HAP-1 (cell line): Measurements from ENCODE around the gene CLDN7.

Source experiments
- DNase-seq, 2 experiments: peaks; one replicate each; pipeline ENCODE4 v3.0.0-alpha.2; 2016 to 2020; ENCODE audit warnings: low spot score in 2 of 2
- H3K27me3 ChIP-seq: fragments of 250-450 bp; sonication (Bioruptor Pico); 2 replicates; pipeline ENCODE4 v1.5.1; 2020; ENCODE audit warnings: low read depth, mild to moderate bottlenecking, moderate library complexity
- H3K36me3 ChIP-seq: fragments of 250-450 bp; sonication (Bioruptor Pico); replicated peaks from 2 replicates; pipeline ENCODE4 v1.5.1; 2020; ENCODE audit warnings: mild to moderate bottlenecking
- H3K4me1 ChIP-seq: fragments of 250-450 bp; sonication (Bioruptor Pico); 2 replicates; pipeline ENCODE4 v1.5.1; 2020; ENCODE audit warnings: mild to moderate bottlenecking
- H3K4me3 ChIP-seq: fragments of 250-450 bp; sonication (Bioruptor Pico); 2 replicates; pipeline ENCODE4 v1.5.1; 2020; ENCODE audit warnings: mild to moderate bottlenecking, moderate library complexity
- H3K9me3 ChIP-seq: fragments of 250-450 bp; sonication (Bioruptor Pico); 2 replicates; pipeline ENCODE4 v1.5.1; 2020; ENCODE audit warnings: mild to moderate bottlenecking, moderate library complexity
- in situ Hi-C: fragments of 300-500 bp; cut with MboI; formaldehyde crosslinking; loops from 3 replicates; pipeline ENCODE4 v1.14.3; 2020; ENCODE audit warnings: low sequenced_read_pairs, inconsistent platforms, mixed read lengths

Gene CLDN7

DNA sequence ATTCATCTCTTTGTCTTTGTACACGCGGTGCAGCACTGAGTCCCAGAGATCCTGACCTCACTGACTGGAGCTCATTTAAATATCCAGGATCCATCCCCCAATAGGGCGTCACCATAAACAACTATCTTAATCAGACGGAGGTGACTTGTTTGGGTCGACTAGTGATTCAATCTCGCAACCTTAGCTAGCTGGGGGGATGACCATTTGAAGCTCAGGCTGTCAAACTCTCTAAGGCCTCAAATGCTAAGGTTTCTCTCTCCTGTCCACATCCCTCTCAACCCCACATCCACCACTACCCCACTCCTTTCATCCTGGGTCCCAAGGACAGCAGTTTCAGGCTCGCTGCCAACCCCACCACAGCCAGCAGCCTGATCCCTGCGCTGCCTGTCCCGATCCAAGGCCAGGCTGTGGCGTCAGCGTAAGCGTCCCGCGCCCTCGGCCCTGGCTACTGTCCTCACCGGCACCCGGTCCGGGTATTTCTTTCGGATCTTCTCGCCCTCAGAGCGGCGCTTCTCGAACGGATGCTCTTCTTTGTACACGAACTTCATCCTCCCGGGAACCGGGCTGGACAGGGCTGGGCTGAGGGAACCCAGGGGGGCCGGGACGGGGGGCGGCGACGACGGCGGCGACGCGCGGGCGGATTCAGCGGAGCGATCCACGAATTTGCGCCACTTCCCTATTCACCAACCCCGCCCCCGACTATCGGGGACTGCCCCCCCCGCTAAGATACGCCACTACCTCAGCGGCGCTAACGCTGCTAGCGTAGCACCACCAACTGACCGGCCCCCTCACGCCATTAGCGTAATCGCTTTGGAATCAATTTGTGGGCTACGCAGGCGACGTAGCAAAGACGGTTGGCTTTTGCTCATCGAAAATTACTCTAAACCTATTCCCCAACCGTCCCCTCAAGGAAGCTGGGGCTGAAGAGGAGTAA lies 20.2 kb downstream of the CLDN7 start, which contains the start of gene GABARAP:
GABARAP (minus strand) TSS at position 667 of the 934 bp plus-strand sequence; CDS start at position 548, 119 bp downstream.
- Histone ChIP-seq H3K36me3 (peaks cover 61% of the 10 kb centered on the region), H3K27me3 (no peaks in the 10 kb centered on the region), H3K4me1 (peaks cover 19% of the 10 kb centered on the region), H3K9me3 (no peaks in the 10 kb centered on the region; the same call in 1 of the 2 replicates), H3K4me3 (peak within 1 kb of the TSS; percentile 71)
- in situ Hi-C loops = loop anchor here (10.0 to 25.0 kb wide), 2 partner anchors 243 to 920 kb away; partner anchors contain the start of genes PER1, POLR2A, SLC35G6 and VAMP2
- DNase-seq = peak; percentile 74 to 95

DNA sequence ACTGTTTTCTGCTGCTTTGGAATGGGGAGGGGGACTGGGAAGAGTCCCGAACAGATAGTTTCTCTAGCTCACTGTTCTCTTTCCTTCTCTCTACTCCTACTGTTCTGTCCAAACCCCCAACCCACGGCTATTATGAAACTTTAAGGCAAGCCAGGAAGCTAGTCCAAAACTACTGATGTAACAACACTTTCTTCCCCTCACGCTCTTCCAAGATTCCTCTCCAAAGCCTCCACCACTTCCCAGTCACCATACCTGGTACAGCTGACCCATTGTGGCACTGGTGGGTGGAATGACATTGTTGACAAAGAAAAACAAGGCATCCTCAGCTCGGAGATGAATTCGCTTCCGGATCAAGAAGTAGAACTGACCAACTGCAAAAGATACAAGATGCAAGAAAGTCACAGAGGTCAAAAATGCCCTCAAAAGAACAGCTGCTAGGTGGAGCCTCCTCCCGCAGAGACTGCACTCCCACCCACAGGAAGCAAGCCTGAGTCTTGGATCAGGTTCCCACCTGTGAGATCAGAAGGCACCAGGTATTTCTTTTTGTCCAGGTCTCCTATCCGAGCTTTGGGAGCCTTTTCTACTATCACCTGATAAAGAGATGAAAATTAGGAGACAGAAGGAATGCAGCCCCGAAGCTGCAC lies 21.1 kb downstream of the CLDN7 start:
- H3K36me3 ChIP-seq = peaks cover 61% of the 10 kb centered on the region
- H3K4me1 ChIP-seq = peaks cover 19% of the 10 kb centered on the region
- peak overlapping the region; percentile 71 for H3K4me3 ChIP-seq
- DNase-seq = no peak
- no peaks in the 10 kb centered on the region for H3K27me3 ChIP-seq
- H3K9me3 ChIP-seq = no peaks in the 10 kb centered on the region; the same call in 1 of the 2 replicates
- in situ Hi-C loops = loop anchor here (10.0 to 25.0 kb wide), 2 partner anchors 244 to 921 kb away; partner anchors contain the start of genes PER1, POLR2A, SLC35G6 and VAMP2

DNA sequence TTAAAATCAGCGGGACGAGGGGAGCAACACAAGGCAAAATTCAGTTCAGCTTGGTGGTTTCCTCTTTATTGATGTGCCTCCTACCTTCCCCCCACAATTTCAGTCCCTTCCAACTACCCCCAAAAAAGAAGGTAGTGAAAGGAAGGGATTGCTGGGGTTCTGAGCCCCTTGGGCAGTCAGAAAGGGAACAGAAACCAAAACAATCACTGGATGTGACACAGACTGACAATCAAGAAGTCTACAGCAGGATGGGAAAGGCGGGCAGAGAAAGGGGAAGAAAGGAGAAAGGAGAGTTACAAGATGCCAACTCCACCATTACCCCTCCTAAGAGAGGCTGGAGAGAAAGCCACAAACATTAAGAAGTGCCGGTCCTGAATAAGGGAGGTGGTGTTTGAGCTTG lies 21.9 kb downstream of the CLDN7 start:
- H3K4me3 ChIP-seq = peak overlapping the region; percentile 6; the same call in 1 of the 2 replicates
- DNase-seq = no peak

DNA sequence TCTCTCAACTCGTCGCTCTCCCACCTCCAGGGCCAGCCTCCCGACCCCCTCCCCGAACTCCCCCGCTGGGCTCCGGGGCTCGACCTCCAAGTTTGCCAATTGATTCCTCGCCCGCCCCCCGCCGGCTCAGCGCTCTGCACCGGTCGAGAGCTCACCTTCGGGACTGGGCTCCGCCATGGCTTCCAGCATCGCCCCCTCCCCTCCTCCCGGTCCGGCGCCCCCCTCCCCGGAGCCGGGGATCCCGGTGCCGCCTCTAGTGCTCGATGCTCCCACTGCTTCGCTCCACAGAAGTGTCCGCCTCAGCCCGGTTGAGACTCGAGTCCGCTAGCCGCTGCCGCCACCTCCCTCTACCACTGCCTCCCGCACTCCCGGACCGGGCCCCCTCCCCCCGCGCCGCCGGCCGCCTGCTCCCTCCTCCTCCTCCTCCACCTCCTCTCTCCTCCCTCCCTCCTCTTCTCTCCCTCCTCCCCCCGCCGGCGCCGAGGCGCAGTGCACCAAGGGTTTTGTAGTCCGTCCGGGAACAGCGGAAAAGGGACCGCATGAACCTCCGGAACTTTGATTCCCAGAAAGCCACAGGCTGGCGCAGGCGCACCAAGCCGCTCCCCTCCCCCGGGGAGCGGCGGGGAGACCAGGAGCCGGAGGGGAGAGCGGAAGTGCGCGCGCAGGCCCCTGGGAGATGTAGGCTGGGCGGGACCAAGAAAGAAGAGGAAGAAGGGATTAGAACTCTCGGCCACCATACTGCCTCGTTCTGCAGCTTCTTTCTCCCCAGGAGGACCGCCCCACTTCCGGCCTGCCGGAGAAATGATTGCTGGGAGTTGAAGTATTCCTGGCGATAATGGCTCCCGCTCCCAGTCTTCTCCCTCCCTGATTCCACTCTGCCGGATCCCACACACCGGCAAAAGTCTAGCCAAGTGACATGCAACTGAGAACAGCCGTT lies 22.9 kb downstream of the CLDN7 start, which contains the start of gene PHF23:
PHF23 (minus strand) TSS at position 367 of the 937 bp plus-strand sequence; CDS start at position 189, 178 bp downstream.
- no peaks in the 10 kb centered on the region; the same call in 1 of the 2 replicates for H3K9me3 ChIP-seq
- no peaks in the 10 kb centered on the region for H3K27me3 ChIP-seq
- H3K4me3 ChIP-seq = peak within 1 kb of the TSS; percentile 95
- DNase-seq = peak; percentile 99
- peaks cover 23% of the 10 kb centered on the region for H3K4me1 ChIP-seq
- in situ Hi-C loops = loop anchor here (10.0 to 25.0 kb wide), 2 partner anchors 245 to 923 kb away; partner anchors contain the start of genes PER1, POLR2A, SLC35G6 and VAMP2
- peaks cover 63% of the 10 kb centered on the region for H3K36me3 ChIP-seq

More for the DNA sequence above, 21.9 kb downstream of the CLDN7 start:
- Histone ChIP-seq H3K4me1 (peaks cover 19% of the 10 kb centered on the region), H3K36me3 (peaks cover 61% of the 10 kb centered on the region), H3K9me3 (no peaks in the 10 kb centered on the region; the same call in 1 of the 2 replicates), H3K27me3 (no peaks in the 10 kb centered on the region)
- in situ Hi-C loops = loop anchor here (10.0 to 25.0 kb wide), 2 partner anchors 244 to 922 kb away; partner anchors contain the start of genes PER1, POLR2A, SLC35G6 and VAMP2

DNA sequence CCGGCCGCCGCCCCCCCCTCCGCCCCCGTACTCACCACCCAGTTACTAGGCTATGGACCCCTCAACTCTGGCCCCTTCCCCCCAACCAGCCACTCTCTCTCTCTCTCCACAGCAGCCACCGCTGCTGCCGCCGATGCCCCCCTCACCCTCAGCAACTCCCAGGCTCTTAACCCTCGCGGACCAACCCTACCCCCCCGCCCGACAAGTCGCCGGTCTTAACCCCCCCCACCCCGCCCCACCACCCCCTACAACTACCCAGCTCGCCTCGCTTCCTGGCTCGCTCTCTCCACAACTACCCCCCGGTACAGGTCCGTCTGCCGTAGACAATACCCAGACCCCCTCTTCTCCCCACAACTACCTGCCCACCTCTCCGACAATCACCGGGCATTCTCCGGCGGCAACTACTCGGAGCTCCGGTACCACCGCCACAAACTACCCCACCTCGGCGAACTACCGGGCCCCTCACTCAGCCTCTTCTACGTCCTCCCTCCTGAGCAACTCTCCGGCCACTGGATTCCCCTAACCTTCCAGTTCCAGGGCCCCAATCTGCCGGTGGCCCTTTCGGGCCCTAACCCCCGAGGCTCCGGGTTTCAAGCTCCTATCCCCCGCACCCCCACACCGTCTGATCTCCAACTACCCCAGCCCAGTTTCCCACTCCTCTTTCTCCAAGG lies 23.7 kb downstream of the CLDN7 start:
- DNase-seq = peak in 1 of 2 experiments; percentile 47
- H3K4me3 ChIP-seq = peak overlapping the region; percentile 95

DNA sequence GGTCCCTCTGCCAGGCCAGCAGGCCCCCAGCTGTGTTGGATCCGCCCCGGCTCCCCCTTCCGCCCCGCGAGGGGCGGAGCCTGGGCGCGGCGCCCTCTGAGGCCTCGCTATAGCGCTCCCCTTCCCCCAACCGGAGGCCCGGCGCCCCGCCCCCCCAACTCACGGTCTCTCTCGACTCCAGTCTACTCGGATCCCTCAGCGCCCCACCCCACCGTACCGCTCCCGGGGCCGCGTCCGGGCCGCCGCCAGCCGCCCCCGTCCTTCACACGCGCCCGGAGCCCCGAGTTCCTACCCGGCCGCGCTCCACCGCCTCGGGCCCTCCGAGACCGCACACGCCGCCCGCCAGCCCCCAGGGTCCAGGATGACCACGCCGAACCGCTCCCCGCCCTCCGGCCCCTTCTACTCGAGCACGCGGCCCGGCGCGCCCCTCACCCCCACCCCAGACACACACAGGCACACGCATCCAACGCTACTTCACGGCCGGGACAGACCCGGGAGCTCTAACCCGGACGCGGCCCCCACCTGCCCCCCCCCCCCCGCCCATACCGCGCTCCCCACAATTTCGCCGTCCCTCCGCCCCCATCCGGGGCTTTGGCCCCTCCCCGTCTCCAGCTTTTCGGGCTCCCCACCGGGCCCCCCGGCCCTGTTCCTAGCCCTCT lies 24.4 kb downstream of the CLDN7 start:
- H3K27me3 ChIP-seq = no peaks in the 10 kb centered on the region
- peaks cover 52% of the 10 kb centered on the region for H3K36me3 ChIP-seq
- peaks cover 20% of the 10 kb centered on the region for H3K4me1 ChIP-seq
- H3K9me3 ChIP-seq = no peaks in the 10 kb centered on the region; the same call in 1 of the 2 replicates
- in situ Hi-C loops = loop anchor here (25.0 kb wide), 1 partner anchor 924 kb away; the partner anchor contains the start of genes PER1 and VAMP2
- peak overlapping the region; percentile 95 for H3K4me3 ChIP-seq
- peak; percentile 53 to 90 for DNase-seq

More for the DNA sequence above, 23.7 kb downstream of the CLDN7 start:
- H3K4me1 ChIP-seq = peaks cover 23% of the 10 kb centered on the region
- H3K9me3 ChIP-seq = no peaks in the 10 kb centered on the region; the same call in 1 of the 2 replicates
- in situ Hi-C loops = loop anchor here (25.0 kb wide), 1 partner anchor 924 kb away; the partner anchor contains the start of genes PER1 and VAMP2
- H3K27me3 ChIP-seq = no peaks in the 10 kb centered on the region
- peaks cover 56% of the 10 kb centered on the region for H3K36me3 ChIP-seq

DNA sequence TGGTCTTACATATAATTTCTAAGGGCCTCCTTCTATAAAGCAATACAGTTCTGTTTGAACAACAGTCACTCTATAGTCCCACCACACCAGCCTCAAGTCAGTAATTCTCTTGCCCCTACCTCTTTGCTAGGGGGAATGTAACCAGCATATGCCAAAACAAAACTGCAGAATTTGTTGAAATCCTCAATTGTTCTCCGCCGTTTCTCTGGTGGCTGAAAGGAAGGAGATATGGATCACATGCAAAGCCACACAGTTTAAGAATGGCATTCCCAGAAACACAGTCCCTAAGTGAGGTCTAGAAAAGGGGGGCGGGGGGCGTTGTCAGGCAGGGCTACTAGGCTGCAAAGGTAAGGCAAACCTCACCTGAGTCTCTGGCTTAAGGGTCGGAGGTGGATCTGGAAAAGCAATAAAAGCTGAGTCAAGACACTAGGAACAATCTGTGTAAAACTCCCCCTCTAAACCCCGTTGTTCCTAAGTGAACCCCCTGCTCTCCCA lies 25.0 kb downstream of the CLDN7 start:
- Histone ChIP-seq H3K27me3 (no peaks in the 10 kb centered on the region), H3K4me1 (peaks cover 24% of the 10 kb centered on the region), H3K9me3 (no peaks in the 10 kb centered on the region; the same call in 1 of the 2 replicates), H3K36me3 (peaks cover 52% of the 10 kb centered on the region), H3K4me3 (peak overlapping the region; percentile 95)
- DNase-seq = no peak
- in situ Hi-C loops = loop anchor here (25.0 kb wide), 1 partner anchor 925 kb away; the partner anchor contains the start of genes PER1 and VAMP2

DNA sequence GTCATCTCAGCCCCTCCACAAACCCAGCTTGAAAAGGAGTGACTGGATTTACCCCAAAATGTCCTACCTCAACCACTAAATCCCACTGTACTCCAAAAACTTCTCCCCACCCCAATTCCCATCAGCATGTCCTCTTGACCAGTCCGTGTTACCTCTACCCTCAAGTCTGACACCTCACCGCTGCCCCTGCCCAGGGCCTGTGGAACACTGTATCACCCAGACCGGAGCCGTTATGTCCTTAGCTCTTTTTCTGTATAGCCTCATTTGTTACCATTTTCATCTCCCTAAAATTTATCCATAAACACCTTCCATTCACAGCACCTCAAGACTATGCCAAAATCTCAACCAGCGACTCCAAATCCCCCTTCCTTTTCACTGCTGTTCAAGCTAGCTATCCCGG lies 25.5 kb downstream of the CLDN7 start:
- peaks cover 27% of the 10 kb centered on the region for H3K4me1 ChIP-seq
- H3K36me3 ChIP-seq = peaks cover 52% of the 10 kb centered on the region
- in situ Hi-C loops = loop anchor here (25.0 kb wide), 1 partner anchor 925 kb away; the partner anchor contains the start of genes PER1 and VAMP2
- no peak for DNase-seq
- no peaks in the 10 kb centered on the region for H3K27me3 ChIP-seq
- H3K4me3 ChIP-seq = no peak overlapping the region
- no peaks in the 10 kb centered on the region; the same call in 1 of the 2 replicates for H3K9me3 ChIP-seq

DNA sequence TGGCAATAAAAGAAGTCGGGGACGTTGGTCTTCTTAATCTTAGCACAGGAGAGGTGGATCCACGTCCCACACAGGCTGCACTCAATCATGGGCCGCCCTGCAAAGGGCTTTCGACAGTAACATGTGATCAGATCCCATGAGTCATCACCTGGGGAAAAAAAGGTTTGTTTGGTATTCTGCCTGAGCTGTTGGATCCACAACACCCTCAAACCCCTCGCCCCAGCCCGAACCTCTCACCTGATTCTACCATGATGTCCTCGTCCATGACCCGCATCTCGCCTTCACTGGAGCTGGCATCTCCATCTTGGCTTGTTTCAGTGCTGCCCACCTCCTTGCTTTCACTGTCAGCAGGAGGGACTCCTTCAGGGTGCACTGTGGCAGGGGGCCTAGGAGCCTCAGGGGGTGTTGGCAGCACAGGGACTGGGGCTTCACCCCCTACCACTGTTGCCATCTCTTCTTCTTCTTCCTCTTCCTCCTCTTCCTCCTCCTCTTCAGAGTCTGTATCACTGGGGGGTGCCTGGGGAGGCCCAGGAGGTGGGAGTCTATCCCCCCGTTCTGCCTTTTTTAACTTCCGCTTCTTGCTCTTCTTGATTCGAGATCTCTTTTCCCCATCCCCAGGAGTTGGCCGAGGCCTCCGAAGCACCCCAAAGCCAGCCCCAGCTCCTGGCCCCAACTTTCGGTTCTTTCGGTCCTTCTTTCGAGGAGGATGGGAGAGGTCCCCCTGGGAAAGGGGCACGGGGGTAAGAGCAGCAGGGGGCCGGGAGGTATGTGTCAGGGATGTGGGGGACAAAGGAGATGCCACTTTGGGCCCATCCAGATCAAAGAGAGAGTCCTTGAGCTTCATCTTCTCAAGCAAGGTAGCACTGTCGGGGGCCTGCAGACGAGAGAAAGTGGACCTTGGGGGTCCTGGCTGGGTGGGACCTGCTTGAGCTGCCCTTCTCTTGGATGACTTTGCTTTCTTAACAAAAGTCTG lies 26.3 kb downstream of the CLDN7 start:
- Histone ChIP-seq H3K4me3 (no peak overlapping the region), H3K4me1 (peaks cover 23% of the 10 kb centered on the region), H3K27me3 (no peaks in the 10 kb centered on the region), H3K36me3 (peaks cover 47% of the 10 kb centered on the region), H3K9me3 (no peaks in the 10 kb centered on the region; the same call in 1 of the 2 replicates)
- DNase-seq = peak in 1 of 2 experiments; percentile 6
- in situ Hi-C loops = loop anchor here (25.0 kb wide), 1 partner anchor 926 kb away; the partner anchor contains the start of genes PER1 and VAMP2
